ENCODE results near the gene EEPD1. TPM values are rescaled to one million over a fixed set of nuclear protein-coding genes. Genes with fewer than 3 reads are reported as not detected.

The EEPD1 gene
- total and polyA plus RNA-seq, 4 donors, result 2.3 to 12.3 (median 7.1) TPM

- no peak overlapping the region for H3K4me3 ChIP-seq (ENCODE audit: low read depth in 1 of 3, low read length in 3 of 3)
- H3K27ac ChIP-seq (ENCODE audit: low read depth in 1 of 2, low read length in 2 of 2), result no peak overlapping the region
- no peak overlapping the region for H3K9ac ChIP-seq (ENCODE audit: low read depth in 1 of 2, low read length in 2 of 2)
These were observed 34.7 kb upstream of the EEPD1 start for GRCh38 chr7:36118344-36118743.

DNA sequence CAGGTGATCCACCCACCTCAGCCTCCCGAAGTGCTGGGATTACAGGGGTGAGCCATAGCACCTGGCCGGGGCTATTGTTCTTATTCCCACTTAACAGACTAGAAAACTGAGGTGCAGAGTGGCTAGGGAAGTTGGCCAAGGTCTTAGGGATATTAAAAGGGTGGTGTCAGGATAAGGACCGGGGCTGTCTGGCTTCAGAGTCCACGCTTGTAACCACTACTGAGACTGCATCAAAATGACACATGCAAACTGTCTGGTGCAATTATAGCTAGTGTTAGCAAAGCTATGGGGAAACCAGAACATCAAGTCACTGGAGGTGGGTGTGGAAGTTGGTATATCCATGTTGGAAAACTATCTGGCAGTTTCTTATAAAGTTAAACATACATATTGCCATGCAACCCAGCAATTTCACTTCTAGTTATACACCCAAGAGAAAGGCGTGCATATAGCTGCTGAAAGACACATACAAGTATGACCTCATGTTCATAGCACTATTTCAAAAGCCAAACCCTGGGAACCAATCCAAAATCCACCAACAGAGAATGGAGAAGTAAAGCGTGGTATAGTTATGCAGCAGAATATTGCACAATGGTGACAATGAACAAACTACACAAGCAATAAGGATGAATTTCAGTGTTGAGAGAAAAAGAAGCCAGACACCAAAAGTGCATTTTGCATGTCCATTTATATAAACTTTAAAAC lies 33.9 kb upstream of the EEPD1 start:
- DNase-seq (ENCODE audit: low spot score), result no peak
- H3K27ac ChIP-seq (ENCODE audit: low read depth in 1 of 2, low read length in 2 of 2), result no peak overlapping the region
- WGBS, result 54% methylated on average over 6 of the region's 6 CpGs
- H3K9ac ChIP-seq (ENCODE audit: low read depth in 1 of 2, low read length in 2 of 2), result no peak overlapping the region
- peaks cover 0 to 8% (median 6%) of the 10 kb centered on the region in 4 donors for H3K4me1 ChIP-seq (ENCODE audit: control insufficient read depth in 4 of 4, insufficient read depth in 4 of 4, low read length in 3 of 4)
- H3K36me3 ChIP-seq (ENCODE audit: control insufficient read depth in 4 of 4, insufficient read depth in 3 of 4, low read depth in 1 of 4, low read length in 3 of 4), result peaks cover 0 to 1% (median 0%) of the 10 kb centered on the region in 4 donors
- no peaks in the 10 kb centered on the region for H3K9me3 ChIP-seq (ENCODE audit: control insufficient read depth in 4 of 4, low read length in 3 of 4)
- no peak overlapping the region for H3K4me3 ChIP-seq (ENCODE audit: low read depth in 1 of 3, low read length in 3 of 3)
- H3K27me3 ChIP-seq (ENCODE audit: control insufficient read depth in 4 of 4, insufficient read depth in 4 of 4, low read length in 3 of 4), result no peaks in the 10 kb centered on the region
- TF ChIP-seq RAD21 (IDR thresholded peaks at IDR 0.05) (peak; percentile 54 to 58), CTCF (IDR thresholded peaks at IDR 0.05; ENCODE audit: low read depth, low read length, missing input control) (no peak), SP1 (IDR thresholded peaks at IDR 0.05) (peak; percentile 35), FOXA1 (IDR thresholded peaks at IDR 0.05) (no peak), HNF4A (conservative IDR thresholded peaks at IDR 0.05) (peak in 1 of 2 donors; percentile 74), JUND (IDR thresholded peaks at IDR 0.05) (peak; percentile 77 to 93), NR2F2 (IDR thresholded peaks at IDR 0.05) (no peak), RXRA (IDR thresholded peaks at IDR 0.05) (peak; percentile 31 to 87), EGR1 (IDR thresholded peaks at IDR 0.05; ENCODE audit: low read depth in 2 of 2) (no peak), ATF3 (IDR thresholded peaks at IDR 0.05) (peak; percentile 20)

More at GRCh38 chr7:36118344-36118743, 34.7 kb upstream of the EEPD1 start:
- no peaks in the 10 kb centered on the region for H3K27me3 ChIP-seq (ENCODE audit: control insufficient read depth in 4 of 4, insufficient read depth in 4 of 4, low read length in 3 of 4)
- peaks cover 0 to 1% (median 0%) of the 10 kb centered on the region in 4 donors for H3K36me3 ChIP-seq (ENCODE audit: control insufficient read depth in 4 of 4, insufficient read depth in 3 of 4, low read depth in 1 of 4, low read length in 3 of 4)
- peaks cover 0 to 8% (median 6%) of the 10 kb centered on the region in 4 donors for H3K4me1 ChIP-seq (ENCODE audit: control insufficient read depth in 4 of 4, insufficient read depth in 4 of 4, low read length in 3 of 4)
- no peaks in the 10 kb centered on the region for H3K9me3 ChIP-seq (ENCODE audit: control insufficient read depth in 4 of 4, low read length in 3 of 4)
- 97% methylated on average over 1 of the region's 1 CpG for WGBS
- DNase-seq (ENCODE audit: low spot score), result no peak
- TF ChIP-seq RXRA (IDR thresholded peaks at IDR 0.05) (no peak), GABPA (IDR thresholded peaks at IDR 0.05 in 1 of 2, conservative IDR thresholded peaks at IDR 0.05 in 1 of 2) (no peak), ATF3 (IDR thresholded peaks at IDR 0.05) (no peak), EGR1 (IDR thresholded peaks at IDR 0.05; ENCODE audit: low read depth in 2 of 2) (no peak), HNF4G (IDR thresholded peaks at IDR 0.05) (no peak), TAF1 (conservative IDR thresholded peaks at IDR 0.05) (no peak), RAD21 (IDR thresholded peaks at IDR 0.05) (no peak), NR2F2 (IDR thresholded peaks at IDR 0.05) (no peak), FOXA1 (IDR thresholded peaks at IDR 0.05) (no peak), SP1 (IDR thresholded peaks at IDR 0.05) (no peak), ZBTB33 (IDR thresholded peaks at IDR 0.05) (no peak), FOXA2 (IDR thresholded peaks at IDR 0.05) (no peak), YY1 (IDR thresholded peaks at IDR 0.05) (no peak), REST (IDR thresholded peaks at IDR 0.05) (no peak), HNF4A (conservative IDR thresholded peaks at IDR 0.05) (no peak)

Data from liver (tissue), 9 donors.